SJCRH30 (cell line): Measurements from ENCODE around the gene UPK1A. TPM values are rescaled to one million over a fixed set of nuclear protein-coding genes. Genes with fewer than 3 reads are reported as not detected.
A peak's percentile ranks its signal among the peaks of the same experiment; 100 is the strongest.

Experiments used
- DNase-seq, 2 experiments: peaks; one replicate each; pipeline ENCODE4 v3.0.0-alpha.2; 2015 to 2020
- H3K27ac ChIP-seq: fragments of 250-450 bp; sonication (Bioruptor Pico); 2 replicates; pipeline ENCODE4 v1.5.1; 2020; ENCODE audit warnings: mild to moderate bottlenecking, moderate library complexity
- H3K27me3 ChIP-seq: fragments of 250-450 bp; sonication (Bioruptor Pico); 2 replicates; pipeline ENCODE4 v1.5.1; 2020; ENCODE audit warnings: mild to moderate bottlenecking, moderate library complexity
- H3K36me3 ChIP-seq: fragments of 250-450 bp; sonication (Bioruptor Pico); 2 replicates; pipeline ENCODE4 v1.5.1; 2020; ENCODE audit warnings: mild to moderate bottlenecking, moderate library complexity
- H3K4me1 ChIP-seq: fragments of 250-450 bp; sonication (Bioruptor Pico); 2 replicates; pipeline ENCODE4 v1.5.1; 2020; ENCODE audit warnings: mild to moderate bottlenecking, moderate library complexity
- H3K4me3 ChIP-seq: fragments of 250-450 bp; sonication (Bioruptor Pico); 2 replicates; pipeline ENCODE4 v1.5.1; 2020; ENCODE audit warnings: mild to moderate bottlenecking, moderate library complexity
- H3K9me3 ChIP-seq: fragments of 250-450 bp; sonication (Bioruptor Pico); replicated peaks from 2 replicates; pipeline ENCODE4 v1.5.1; 2020; ENCODE audit warnings: mild to moderate bottlenecking, moderate library complexity
- total RNA-seq: library from RNA; depleted of rRNA; stranded (reverse); fragments of >200 nt; shearing (Covaris generic); gene quantifications from 2 replicates; pipeline ENCODE4 v1.2.3, GENCODE V29; 2014; rRNA removed

The UPK1A gene
- not detected in 2 replicates for total RNA-seq

GRCh38 chr19:35666251-35666913 lies at the start of gene UPK1A:
TSS of gene UPK1A (plus strand) at chr19:35666517. CDS start at chr19:35666813, 296 bp downstream.
- no peak within 1 kb of the TSS for H3K4me3 ChIP-seq
- no peaks in the 10 kb centered on the region for H3K9me3 ChIP-seq
- H3K27ac ChIP-seq, result no peak within 1 kb of the TSS
- H3K27me3 ChIP-seq, result 0 out of 2 replicates have a peak, but pooled peaks cover 5% of the 10 kb centered on the region
- DNase-seq, result no peak
- H3K36me3 ChIP-seq, result no peaks in the 10 kb centered on the region
- H3K4me1 ChIP-seq, result no peaks in the 10 kb centered on the region

DNA sequence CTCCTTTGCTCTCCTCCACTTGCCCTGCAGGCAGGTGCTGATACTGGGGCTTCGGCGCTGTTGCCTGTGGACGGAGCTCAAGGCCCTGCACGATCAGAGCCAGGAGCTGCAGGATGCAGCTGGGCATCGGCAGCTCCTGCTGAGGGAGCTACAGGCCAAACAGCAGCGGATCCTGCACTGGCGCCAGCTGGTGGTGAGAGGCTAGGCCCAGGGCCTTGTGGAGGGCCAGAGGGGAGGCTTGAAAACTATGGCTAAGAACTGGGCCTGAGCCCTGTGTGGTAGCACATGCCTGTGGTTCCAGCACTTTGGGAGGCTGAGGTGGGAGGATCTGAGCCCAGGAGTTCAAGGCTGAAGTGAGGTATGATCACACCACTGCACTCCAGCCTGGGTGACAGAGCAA lies 47.5 kb upstream of the UPK1A start:
- Histone ChIP-seq H3K4me3 (no peak overlapping the region), H3K27ac (no peak overlapping the region), H3K27me3 (no peaks in the 10 kb centered on the region), H3K36me3 (peaks cover 10% of the 10 kb centered on the region; the same call in 1 of the 2 replicates), H3K4me1 (no peaks in the 10 kb centered on the region), H3K9me3 (no peaks in the 10 kb centered on the region)
- DNase-seq, result no peak

DNA sequence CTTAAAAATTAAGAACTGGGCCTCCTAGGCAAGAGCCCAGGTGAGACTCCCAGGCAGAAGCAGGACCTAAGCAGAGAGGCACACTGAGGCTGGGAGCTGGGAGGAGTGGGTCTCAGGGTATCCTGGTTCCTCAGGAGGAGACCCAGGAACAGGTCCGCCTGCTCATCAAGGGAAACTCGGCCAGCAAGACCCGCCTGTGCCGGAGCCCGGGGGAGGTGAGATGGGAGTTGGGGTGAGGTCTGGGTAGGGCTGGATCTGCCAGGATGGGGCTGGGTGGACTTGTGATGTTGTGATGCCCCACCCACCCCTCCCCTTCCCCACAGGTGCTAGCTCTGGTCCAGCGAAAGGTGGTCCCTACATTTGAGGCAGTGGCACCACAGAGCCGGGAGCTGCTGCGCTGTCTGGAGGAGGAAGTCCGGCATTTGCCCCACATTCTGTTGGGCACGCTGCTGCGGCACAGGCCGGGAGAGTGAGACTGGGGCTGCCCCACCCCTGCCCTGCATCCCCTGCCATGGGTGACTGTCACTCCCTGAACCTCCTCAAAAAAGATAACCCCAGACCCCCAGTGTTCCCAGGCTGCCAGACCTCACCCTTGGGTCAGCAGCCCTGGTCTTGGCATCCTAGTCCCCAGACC lies 46.9 kb upstream of the UPK1A start:
- Histone ChIP-seq H3K4me1 (no peaks in the 10 kb centered on the region), H3K4me3 (no peak overlapping the region), H3K27ac (no peak overlapping the region), H3K9me3 (no peaks in the 10 kb centered on the region), H3K36me3 (peaks cover 10% of the 10 kb centered on the region; the same call in 1 of the 2 replicates), H3K27me3 (no peaks in the 10 kb centered on the region)
- DNase-seq, result no peak

DNA sequence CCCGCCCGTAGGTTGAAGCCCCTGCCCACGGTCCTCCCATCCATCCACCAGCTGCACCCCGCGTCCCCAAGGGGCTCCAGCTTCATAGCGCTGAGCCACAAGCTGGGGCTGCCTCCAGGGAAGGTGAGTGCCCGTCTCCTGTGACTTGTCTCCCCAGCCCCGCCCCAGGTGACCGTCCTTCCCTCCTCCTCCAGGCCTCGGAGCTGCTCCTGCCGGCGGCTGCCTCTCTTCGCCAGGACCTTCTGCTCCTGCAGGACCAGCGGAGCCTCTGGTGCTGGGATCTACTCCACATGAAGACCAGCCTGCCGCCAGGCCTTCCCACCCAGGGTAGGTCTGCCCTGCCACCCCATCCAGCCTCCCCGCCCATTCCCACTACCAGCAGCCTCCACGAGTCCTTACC lies 46.3 kb upstream of the UPK1A start:
- no peaks in the 10 kb centered on the region for H3K4me1 ChIP-seq
- H3K27ac ChIP-seq, result no peak overlapping the region
- H3K36me3 ChIP-seq, result peaks cover 9% of the 10 kb centered on the region; the same call in 1 of the 2 replicates
- H3K4me3 ChIP-seq, result no peak overlapping the region
- no peak for DNase-seq
- H3K9me3 ChIP-seq, result no peaks in the 10 kb centered on the region
- no peaks in the 10 kb centered on the region for H3K27me3 ChIP-seq

GRCh38 chr19:35621708-35622107 lies 44.6 kb upstream of the UPK1A start:
- peaks cover 5% of the 10 kb centered on the region; the same call in 1 of the 2 replicates for H3K36me3 ChIP-seq
- no peaks in the 10 kb centered on the region for H3K27me3 ChIP-seq
- no peak for DNase-seq
- H3K4me3 ChIP-seq, result no peak overlapping the region
- no peaks in the 10 kb centered on the region for H3K4me1 ChIP-seq
- H3K27ac ChIP-seq, result no peak overlapping the region
- no peaks in the 10 kb centered on the region for H3K9me3 ChIP-seq

DNA sequence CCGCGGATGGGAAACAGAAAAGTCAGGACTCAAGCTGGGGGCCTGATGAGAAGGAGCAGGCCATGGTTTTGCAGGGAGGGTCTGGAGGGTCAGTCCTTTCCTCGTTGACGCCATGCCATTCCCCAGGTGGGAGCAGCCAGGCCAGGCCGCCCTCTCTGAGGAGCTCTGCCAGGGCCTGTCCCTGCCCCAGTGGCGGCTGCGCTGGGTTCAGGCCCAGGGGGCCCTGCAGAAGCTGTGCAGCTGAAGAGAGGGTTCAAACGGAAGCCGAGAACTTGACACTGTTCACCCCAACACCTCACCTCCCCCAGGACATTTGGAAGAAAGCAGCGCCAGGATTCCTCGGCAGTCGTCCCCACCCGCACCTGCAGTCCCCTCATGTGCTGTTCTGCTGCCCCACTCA lies 43.6 kb upstream of the UPK1A start:
- H3K27ac ChIP-seq, result no peak overlapping the region
- no peaks in the 10 kb centered on the region for H3K27me3 ChIP-seq
- no peak overlapping the region for H3K4me3 ChIP-seq
- H3K36me3 ChIP-seq, result peaks cover 5% of the 10 kb centered on the region; the same call in 1 of the 2 replicates
- no peak for DNase-seq
- no peaks in the 10 kb centered on the region for H3K4me1 ChIP-seq
- H3K9me3 ChIP-seq, result no peaks in the 10 kb centered on the region

- no peaks in the 10 kb centered on the region for H3K27me3 ChIP-seq
- H3K36me3 ChIP-seq, result peaks cover 5% of the 10 kb centered on the region; the same call in 1 of the 2 replicates
- H3K27ac ChIP-seq, result no peak overlapping the region
- DNase-seq, result no peak
- H3K4me1 ChIP-seq, result no peaks in the 10 kb centered on the region
- H3K9me3 ChIP-seq, result no peaks in the 10 kb centered on the region
- H3K4me3 ChIP-seq, result no peak overlapping the region
Measured at GRCh38 chr19:35623327-35624010, 42.8 kb upstream of the UPK1A start.

GRCh38 chr19:35628264-35628564 lies 38.1 kb upstream of the UPK1A start:
- no peak for DNase-seq
- H3K4me3 ChIP-seq, result peak overlapping the region; percentile 84
- H3K9me3 ChIP-seq, result no peaks in the 10 kb centered on the region
- H3K27ac ChIP-seq, result peak overlapping the region; percentile 19; the same call in 1 of the 2 replicates
- H3K4me1 ChIP-seq, result no peaks in the 10 kb centered on the region
- peaks cover 9% of the 10 kb centered on the region for H3K36me3 ChIP-seq
- no peaks in the 10 kb centered on the region for H3K27me3 ChIP-seq

- peak; percentile 99 to 100 for DNase-seq
- H3K27ac ChIP-seq, result peak within 1 kb of the TSS; percentile 44
- no peaks in the 10 kb centered on the region for H3K27me3 ChIP-seq
- H3K4me1 ChIP-seq, result no peaks in the 10 kb centered on the region
- H3K9me3 ChIP-seq, result no peaks in the 10 kb centered on the region
- peaks cover 9% of the 10 kb centered on the region for H3K36me3 ChIP-seq
- H3K4me3 ChIP-seq, result peak within 1 kb of the TSS; percentile 84
Measured at GRCh38 chr19:35628565-35629331, 37.6 kb upstream of the UPK1A start, which contains the start of gene RBM42. TSS of gene RBM42 (plus strand) at chr19:35629036. CDS start at chr19:35629154, 118 bp downstream.

- Histone ChIP-seq H3K27ac (peak overlapping the region; percentile 44), H3K9me3 (no peaks in the 10 kb centered on the region), H3K4me3 (peak overlapping the region; percentile 84), H3K27me3 (no peaks in the 10 kb centered on the region), H3K4me1 (no peaks in the 10 kb centered on the region), H3K36me3 (peaks cover 11% of the 10 kb centered on the region)
- no peak for DNase-seq
Measured at GRCh38 chr19:35629332-35629633, 37.0 kb upstream of the UPK1A start.

DNA sequence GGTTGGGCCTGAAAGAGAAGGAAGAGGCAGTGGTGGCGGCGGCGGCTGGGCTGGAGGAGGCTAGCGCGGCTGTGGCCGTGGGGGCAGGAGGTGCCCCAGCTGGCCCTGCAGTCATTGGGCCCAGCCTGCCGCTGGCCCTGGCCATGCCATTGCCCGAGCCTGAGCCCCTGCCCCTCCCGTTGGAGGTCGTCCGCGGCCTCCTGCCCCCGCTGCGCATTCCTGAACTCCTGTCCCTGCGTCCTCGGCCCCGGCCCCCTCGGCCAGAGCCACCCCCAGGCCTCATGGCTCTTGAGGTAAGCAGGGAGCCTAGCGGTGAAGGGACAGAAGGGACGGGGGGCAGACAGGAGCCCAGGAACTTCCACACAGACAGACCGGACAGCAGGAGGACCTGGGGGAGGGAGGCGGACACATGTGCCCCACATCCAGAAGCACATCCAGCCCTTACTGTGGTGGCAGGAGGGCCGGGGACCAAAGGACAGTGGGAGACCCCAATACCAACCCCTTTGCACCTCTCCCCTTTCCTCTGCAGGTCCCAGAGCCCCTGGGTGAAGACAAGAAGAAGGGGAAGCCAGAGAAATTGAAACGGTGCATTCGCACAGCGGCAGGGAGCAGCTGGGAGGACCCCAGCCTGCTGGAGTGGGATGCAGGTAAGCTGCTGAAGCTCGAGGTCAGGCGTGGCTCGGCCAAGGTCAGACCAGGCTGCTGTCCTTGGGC lies 32.4 kb upstream of the UPK1A start:
- Histone ChIP-seq H3K27me3 (no peaks in the 10 kb centered on the region), H3K4me1 (peaks cover 1% of the 10 kb centered on the region; the same call in 1 of the 2 replicates), H3K4me3 (no peak overlapping the region), H3K36me3 (peaks cover 35% of the 10 kb centered on the region), H3K27ac (no peak overlapping the region), H3K9me3 (no peaks in the 10 kb centered on the region)
- DNase-seq, result no peak

DNA sequence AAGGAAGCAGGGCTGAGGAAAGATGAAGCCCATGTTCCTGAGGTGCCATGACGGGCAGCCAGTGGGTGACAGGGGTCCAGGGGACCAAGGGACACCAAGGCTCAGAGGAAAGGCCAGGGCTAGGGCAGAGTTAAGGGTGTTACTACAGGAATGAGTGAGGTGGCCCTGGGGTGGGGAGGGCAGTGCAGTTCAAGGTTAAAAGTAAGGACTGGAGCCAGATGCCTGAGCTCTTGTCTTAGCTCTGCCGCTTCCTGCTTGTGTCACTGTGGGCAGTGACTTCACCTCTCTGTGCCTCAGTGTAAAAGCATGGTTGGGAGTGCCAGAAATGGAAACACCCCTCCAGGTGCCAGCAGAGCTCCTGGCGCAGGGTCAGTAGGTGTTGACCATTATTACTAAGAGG lies 29.7 kb upstream of the UPK1A start:
- DNase-seq, result no peak
- H3K4me1 ChIP-seq, result peaks cover 4% of the 10 kb centered on the region; the same call in 1 of the 2 replicates
- no peak overlapping the region for H3K4me3 ChIP-seq
- no peak overlapping the region for H3K27ac ChIP-seq
- H3K9me3 ChIP-seq, result no peaks in the 10 kb centered on the region
- peaks cover 31% of the 10 kb centered on the region for H3K36me3 ChIP-seq
- no peaks in the 10 kb centered on the region for H3K27me3 ChIP-seq

GRCh38 chr19:35637165-35637564 lies 29.2 kb upstream of the UPK1A start:
- H3K4me1 ChIP-seq, result peaks cover 4% of the 10 kb centered on the region; the same call in 1 of the 2 replicates
- no peaks in the 10 kb centered on the region for H3K27me3 ChIP-seq
- H3K9me3 ChIP-seq, result no peaks in the 10 kb centered on the region
- no peak overlapping the region for H3K27ac ChIP-seq
- H3K4me3 ChIP-seq, result no peak overlapping the region
- DNase-seq, result no peak
- H3K36me3 ChIP-seq, result peaks cover 26% of the 10 kb centered on the region

DNA sequence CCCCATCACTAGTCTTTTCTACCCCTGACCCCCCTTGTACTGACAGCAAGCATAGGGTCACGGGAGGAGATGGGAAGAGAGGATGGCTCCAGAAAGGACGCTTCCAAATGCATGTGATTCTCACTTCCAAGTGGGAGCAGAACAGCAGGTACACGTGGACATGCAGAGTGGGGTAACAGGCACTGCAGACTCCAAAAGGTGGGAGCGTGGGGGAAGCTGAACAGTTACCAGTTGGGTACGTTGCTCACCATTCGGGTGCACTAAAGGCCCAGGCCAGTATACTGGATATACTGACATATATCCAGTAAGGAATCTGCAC lies 27.0 kb upstream of the UPK1A start:
- Histone ChIP-seq H3K9me3 (no peaks in the 10 kb centered on the region), H3K36me3 (peaks cover 24% of the 10 kb centered on the region), H3K27me3 (no peaks in the 10 kb centered on the region), H3K4me3 (no peak overlapping the region), H3K4me1 (peaks cover 4% of the 10 kb centered on the region; the same call in 1 of the 2 replicates), H3K27ac (no peak overlapping the region)
- no peak for DNase-seq
